Kidney (tissue), 14 donors: ENCODE measurements around the gene MARCHF7. TPM values are rescaled to one million over a fixed set of nuclear protein-coding genes. Genes with fewer than 3 reads are reported as not detected.
"Not testable (repeated sequence)": the region's sequence is repeated elsewhere in the genome, so short reads cannot be mapped to it uniquely, and the experiment has no call there.

Experiments
- DNase-seq, 5 donors: peaks; one replicate each; pipeline ENCODE4 v3.0.0-alpha.2; 2013 to 2020
- FAIRE-seq: peaks from 2 replicates; lab custom pipeline; 2012; peaks lifted over from hg19 to GRCh38; lab: Jason Lieb, UNC
- H3K27ac ChIP-seq, 2 donors: one replicate each; pipeline ENCODE4 v1.7.0; 2013; ENCODE audit warnings: low read depth in 2 of 2, low read length in 2 of 2, inconsistent platforms in 1 of 2
- H3K27me3 ChIP-seq: one replicate; pipeline ENCODE4 v1.7.1; 2013; ENCODE audit warnings: low read length, inconsistent platforms; ENCODE audit not compliant: control insufficient read depth, insufficient read depth
- H3K36me3 ChIP-seq, 3 donors: one replicate each; pipeline versions ENCODE4 v1.7.0 to v1.7.1; 2013; ENCODE audit warnings: low read length in 3 of 3, control low read depth in 1 of 3, inconsistent platforms in 1 of 3; ENCODE audit not compliant: insufficient read depth in 3 of 3, control insufficient read depth in 2 of 3
- H3K4me1 ChIP-seq, 3 donors: one replicate each; pipeline versions ENCODE4 v1.7.0 to v1.7.1; 2013; ENCODE audit warnings: low read length in 3 of 3, inconsistent platforms in 1 of 3, low read depth in 1 of 3; ENCODE audit not compliant: control insufficient read depth in 2 of 3, insufficient read depth in 2 of 3
- H3K4me3 ChIP-seq, 3 donors: one replicate each; pipeline versions ENCODE4 v1.7.0 to v1.8.1; 2013; ENCODE audit warnings: low read length in 3 of 3, control low read depth in 1 of 3, inconsistent platforms in 1 of 3
- H3K9ac ChIP-seq, 3 donors: one replicate each; pipeline versions ENCODE4 v1.7.0 to v1.7.1; 2013; ENCODE audit warnings: low read length in 3 of 3, control low read depth in 1 of 3, inconsistent platforms in 1 of 3
- H3K9me3 ChIP-seq, 3 donors: one replicate each; pipeline versions ENCODE4 v1.7.0 to v1.7.1; 2013; ENCODE audit warnings: low read length in 3 of 3, control low read depth in 1 of 3, inconsistent platforms in 1 of 3; ENCODE audit not compliant: control insufficient read depth in 2 of 3, insufficient read depth in 1 of 3
- intact Hi-C: fragments of 100-400 bp; cut with DNase I; formaldehyde crosslinking; loops from one replicate; pipeline ENCODE4 v1.11.1; 2022
- polyA plus RNA-seq: library from polyadenylated mRNA; stranded (reverse); fragments of 350-450 nt; fragmentation: Illumina TruSeq; extraction: RNeasy Lipid Tissue Mini Kit (QIAGEN cat#74804); gene quantifications from one replicate; pipeline ENCODE4 v1.2.3, GENCODE V29; 2014; ENCODE audit warnings: low read depth, low replicate concordance; ENCODE audit not compliant: insufficient read depth
- total RNA-seq: library from RNA; stranded (reverse); fragmentation: NEBNext Ultra II Directional; extraction: Animal tissue kit (Norgen Biotek cat#: 25700); gene quantifications from one replicate; pipeline ENCODE4 v1.2.1, GENCODE V29; 2021
- TF ChIP-seq, protein P1 (sequence below): IDR thresholded peaks from 3 replicates; pipeline ENCODE4 v1.5.1; 2012; ENCODE audit warnings: mild to moderate bottlenecking, moderate library complexity, borderline replicate concordance; ENCODE audit not compliant: insufficient read depth; ENCODE audit errors: extremely low read depth
- donor health status: control.
- donor health status: control.
- donor health status: control.
- donor health status: control.
- donor health status: control.
- donor health status: DM: yes; HTN: yes; CAD: no.
- donor health status: Normal renal cell carcinoma (clear cell type).

MARCHF7 gene
- total and polyA plus RNA-seq, 2 donors from 2014 or later, result 24.8 to 79.0 TPM

DNA sequence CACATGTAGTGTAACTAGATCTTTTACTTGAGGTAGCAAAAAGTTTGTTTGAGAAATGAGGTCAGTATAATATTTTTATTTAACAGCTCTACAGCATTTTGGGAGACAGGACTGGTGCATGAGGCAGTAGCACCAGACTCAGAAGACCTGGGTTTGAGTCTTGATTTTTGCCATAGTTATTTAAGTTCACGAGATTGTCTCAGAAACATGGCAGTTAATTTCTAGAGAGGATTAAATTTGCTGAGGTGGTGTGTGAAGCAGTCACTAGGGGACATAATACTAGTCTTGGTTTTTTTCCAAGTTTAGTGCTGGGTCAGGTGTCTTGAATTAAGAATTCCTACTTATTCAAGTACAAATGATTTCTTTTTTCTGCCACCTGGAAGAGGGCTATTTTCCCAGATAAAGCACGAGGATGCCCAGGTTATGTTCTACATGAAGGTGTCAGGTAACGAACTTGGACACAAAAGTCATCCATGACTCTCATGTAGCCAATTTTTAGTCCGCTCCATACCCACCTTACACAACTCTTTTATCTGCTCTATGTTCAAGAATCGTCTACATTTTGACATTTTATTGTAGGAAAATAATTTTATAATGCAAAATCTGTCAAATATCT lies 1.4 kb downstream of the MARCHF7 start:
- Histone ChIP-seq H3K36me3 (peaks cover 0 to 14% (median 3%) of the 10 kb centered on the region in 3 donors), H3K9ac (peak overlapping the region; percentile 84 to 96 (median 87)), H3K27ac (no peak overlapping the region), H3K9me3 (no peaks in the 10 kb centered on the region), H3K4me3 (peak overlapping the region; percentile 89 to 92 (median 92)), H3K4me1 (peaks cover 0 to 17% (median 12%) of the 10 kb centered on the region in 3 donors), H3K27me3 (no peaks in the 10 kb centered on the region)
- TF ChIP-seq, protein P1, sequence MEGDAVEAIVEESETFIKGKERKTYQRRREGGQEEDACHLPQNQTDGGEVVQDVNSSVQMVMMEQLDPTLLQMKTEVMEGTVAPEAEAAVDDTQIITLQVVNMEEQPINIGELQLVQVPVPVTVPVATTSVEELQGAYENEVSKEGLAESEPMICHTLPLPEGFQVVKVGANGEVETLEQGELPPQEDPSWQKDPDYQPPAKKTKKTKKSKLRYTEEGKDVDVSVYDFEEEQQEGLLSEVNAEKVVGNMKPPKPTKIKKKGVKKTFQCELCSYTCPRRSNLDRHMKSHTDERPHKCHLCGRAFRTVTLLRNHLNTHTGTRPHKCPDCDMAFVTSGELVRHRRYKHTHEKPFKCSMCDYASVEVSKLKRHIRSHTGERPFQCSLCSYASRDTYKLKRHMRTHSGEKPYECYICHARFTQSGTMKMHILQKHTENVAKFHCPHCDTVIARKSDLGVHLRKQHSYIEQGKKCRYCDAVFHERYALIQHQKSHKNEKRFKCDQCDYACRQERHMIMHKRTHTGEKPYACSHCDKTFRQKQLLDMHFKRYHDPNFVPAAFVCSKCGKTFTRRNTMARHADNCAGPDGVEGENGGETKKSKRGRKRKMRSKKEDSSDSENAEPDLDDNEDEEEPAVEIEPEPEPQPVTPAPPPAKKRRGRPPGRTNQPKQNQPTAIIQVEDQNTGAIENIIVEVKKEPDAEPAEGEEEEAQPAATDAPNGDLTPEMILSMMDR, result no peak
- DNase-seq, result peak in 2 of 5 donors; percentile 46 to 51
- no peak for FAIRE-seq
- intact Hi-C loops, result no loop called here

DNA sequence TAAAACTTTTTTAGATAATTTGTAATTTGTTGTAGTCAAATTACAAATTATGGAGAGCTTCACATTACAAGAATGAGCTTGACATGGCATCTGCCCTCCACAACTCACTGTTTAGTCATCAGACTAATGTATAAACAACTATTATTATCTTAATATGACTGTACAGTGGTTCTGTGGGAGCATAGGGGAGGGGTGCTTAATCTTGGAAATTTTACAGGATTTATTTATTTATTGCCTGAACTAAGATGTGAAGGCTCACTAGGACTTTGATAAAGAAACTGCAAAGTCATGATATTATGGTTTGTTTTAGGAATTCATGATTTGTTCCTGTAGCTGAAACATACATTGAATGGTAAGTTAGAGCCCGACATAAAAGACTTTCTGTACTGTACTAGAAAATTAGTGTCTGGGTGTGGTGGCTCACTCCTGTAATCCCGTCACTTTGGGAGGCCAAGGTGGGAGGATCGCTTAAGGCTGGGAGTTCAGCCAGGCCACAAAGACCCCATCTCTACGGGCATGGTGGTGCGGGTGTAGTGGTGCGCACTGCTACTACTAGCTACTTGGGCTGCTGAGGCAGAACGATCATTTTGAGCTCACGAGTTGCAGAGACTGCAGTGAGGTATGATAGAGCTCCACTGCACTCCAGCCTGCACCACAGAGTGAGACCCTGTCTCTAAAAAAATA lies 2.1 kb downstream of the MARCHF7 start:
- H3K4me1 ChIP-seq, result peaks cover 0 to 17% (median 12%) of the 10 kb centered on the region in 3 donors
- no peak overlapping the region for H3K27ac ChIP-seq
- no peaks in the 10 kb centered on the region for H3K27me3 ChIP-seq
- TF ChIP-seq, protein P1, result no peak
- FAIRE-seq, result no peak
- intact Hi-C loops, result no loop called here
- H3K36me3 ChIP-seq, result peaks cover 0 to 14% (median 3%) of the 10 kb centered on the region in 3 donors
- H3K9me3 ChIP-seq, result no peaks in the 10 kb centered on the region
- peak overlapping the region; percentile 7 to 92 (median 92) for H3K4me3 ChIP-seq
- H3K9ac ChIP-seq, result no peak overlapping the region
- no peak for DNase-seq

DNA sequence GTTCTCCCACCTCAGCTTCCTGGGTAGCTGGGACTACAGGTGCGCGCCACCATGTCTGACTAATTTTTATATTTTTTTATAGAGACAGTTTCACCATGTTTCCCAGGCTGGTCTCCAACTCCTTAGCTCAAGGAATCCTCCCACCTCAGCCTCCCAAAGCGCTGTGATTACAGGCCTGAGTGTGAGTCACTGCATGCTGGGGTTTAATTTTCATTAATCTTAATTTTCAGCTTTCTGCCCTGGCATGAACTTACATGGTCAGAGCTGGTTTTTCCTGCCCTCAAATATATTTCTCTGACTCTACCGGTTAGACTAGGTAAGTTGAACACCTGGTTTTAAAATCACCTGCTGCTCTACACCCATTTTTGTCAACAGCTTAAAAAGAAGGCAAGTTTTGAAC lies 3.1 kb downstream of the MARCHF7 start:
- no peak for FAIRE-seq
- Histone ChIP-seq H3K27ac (no peak overlapping the region), H3K9ac (no peak overlapping the region), H3K27me3 (no peaks in the 10 kb centered on the region), H3K4me3 (no peak overlapping the region), H3K9me3 (no peaks in the 10 kb centered on the region), H3K36me3 (peaks cover 0 to 19% (median 3%) of the 10 kb centered on the region in 3 donors), H3K4me1 (peaks cover 0 to 17% (median 12%) of the 10 kb centered on the region in 3 donors)
- intact Hi-C loops, result no loop called here
- no peak for DNase-seq
- TF ChIP-seq, protein P1, result no peak

DNA sequence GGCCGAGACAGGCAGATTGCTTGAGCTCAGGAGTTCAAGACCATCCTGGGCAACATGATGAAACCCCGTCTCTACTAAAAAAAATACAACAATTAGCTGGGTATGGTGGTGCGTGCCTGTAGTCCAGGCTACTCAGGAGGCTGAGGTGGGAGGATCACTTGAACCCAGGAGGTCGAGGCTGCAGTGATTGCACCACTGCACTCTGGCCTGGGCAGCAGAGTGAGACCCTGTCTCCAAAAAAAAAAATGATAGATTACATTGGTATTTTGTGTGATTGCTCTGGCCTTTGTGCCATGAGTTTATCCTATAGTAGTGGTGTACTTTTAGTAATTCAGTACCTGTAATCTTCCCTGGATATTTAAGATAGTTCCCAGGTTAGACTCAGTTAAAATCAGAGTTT lies 4.1 kb downstream of the MARCHF7 start:
- H3K27me3 ChIP-seq, H3K4me3 ChIP-seq, H3K9ac ChIP-seq, DNase-seq, FAIRE-seq, H3K27ac ChIP-seq, intact Hi-C loops, H3K9me3 ChIP-seq: not testable (repeated sequence)
- Histone ChIP-seq H3K4me1 (peaks cover 0 to 17% (median 12%) of the 10 kb centered on the region in 3 donors), H3K36me3 (peaks cover 0 to 22% (median 3%) of the 10 kb centered on the region in 3 donors)
